ENCODE results near the gene KDM6A. TPM values are rescaled to one million over a fixed set of nuclear protein-coding genes. Genes with fewer than 3 reads are reported as not detected.

KDM6A gene
- total RNA-seq, 2 donors from 2014 or later, result 20.8 to 30.7 TPM

GRCh38 chrX:45145492-45146215, 272.7 kb downstream of the KDM6A start:
- no peak for DNase-seq
- 71 to 75% methylated on average over 8 of the region's 11 CpGs for WGBS, 2 donors
- Histone ChIP-seq H3K36me3 (replicated peaks in 1 of 2; ENCODE audit: insufficient read depth in 1 of 2, low read depth in 2 of 2) (no peaks in the 10 kb centered on the region), H3K27me3 (no peaks in the 10 kb centered on the region), H3K9me3 (no peaks in the 10 kb centered on the region), H3K4me3 (no peak overlapping the region), H3K4me1 (no peaks in the 10 kb centered on the region), H3K27ac (no peak overlapping the region)
- no peak for ATAC-seq
- TF ChIP-seq CTCF (IDR thresholded peaks at IDR 0.05), result no peak
- TF ChIP-seq POLR2A (IDR thresholded peaks at IDR 0.05), result no peak
- intact Hi-C loops (cut with DNase I), result no loop called here

- no peak for TF ChIP-seq POLR2A (IDR thresholded peaks at IDR 0.05)
- no peak for TF ChIP-seq CTCF (IDR thresholded peaks at IDR 0.05)
- intact Hi-C loops (cut with DNase I), result no loop called here
- Histone ChIP-seq H3K4me1 (no peaks in the 10 kb centered on the region), H3K27me3 (no peaks in the 10 kb centered on the region), H3K4me3 (no peak overlapping the region), H3K36me3 (replicated peaks in 1 of 2; ENCODE audit: insufficient read depth in 1 of 2, low read depth in 2 of 2) (no peaks in the 10 kb centered on the region), H3K9me3 (no peaks in the 10 kb centered on the region), H3K27ac (no peak overlapping the region)
- WGBS, 2 donors, result 82 to 96% methylated on average over 6 to 7 of the region's 9 CpGs
- no peak for DNase-seq
- ATAC-seq, result no peak
These were observed 277.8 kb downstream of the KDM6A start for GRCh38 chrX:45150821-45151220.

GRCh38 chrX:45154033-45154360, 281.0 kb downstream of the KDM6A start:
- intact Hi-C loops (cut with DNase I), result no loop called here
- no peaks in the 10 kb centered on the region for H3K36me3 ChIP-seq (replicated peaks in 1 of 2; ENCODE audit: insufficient read depth in 1 of 2, low read depth in 2 of 2)
- H3K4me3 ChIP-seq, result no peak overlapping the region
- no peaks in the 10 kb centered on the region for H3K4me1 ChIP-seq
- WGBS, 2 donors, result 83 to 96% methylated on average over 3 to 4 of the region's 4 CpGs
- ATAC-seq, result no peak
- no peak overlapping the region for H3K27ac ChIP-seq
- no peak for DNase-seq
- H3K27me3 ChIP-seq, result no peaks in the 10 kb centered on the region
- no peaks in the 10 kb centered on the region for H3K9me3 ChIP-seq
- TF ChIP-seq CTCF (IDR thresholded peaks at IDR 0.05), result no peak
- TF ChIP-seq POLR2A (IDR thresholded peaks at IDR 0.05), result no peak

- no peaks in the 10 kb centered on the region for H3K27me3 ChIP-seq
- TF ChIP-seq CTCF (IDR thresholded peaks at IDR 0.05) (no peak), POLR2A (IDR thresholded peaks at IDR 0.05) (no peak)
- DNase-seq, result no peak
- no peaks in the 10 kb centered on the region for H3K36me3 ChIP-seq (replicated peaks in 1 of 2; ENCODE audit: insufficient read depth in 1 of 2, low read depth in 2 of 2)
- no peaks in the 10 kb centered on the region for H3K4me1 ChIP-seq
- H3K27ac ChIP-seq, result no peak overlapping the region
- intact Hi-C loops (cut with DNase I), result no loop called here
- H3K4me3 ChIP-seq, result no peak overlapping the region
- no peak for ATAC-seq
- no peaks in the 10 kb centered on the region for H3K9me3 ChIP-seq
These were observed 281.5 kb downstream of the KDM6A start for GRCh38 chrX:45154462-45154861.

GRCh38 chrX:45157647-45158046, 284.7 kb downstream of the KDM6A start:
- H3K36me3 ChIP-seq (replicated peaks in 1 of 2; ENCODE audit: insufficient read depth in 1 of 2, low read depth in 2 of 2), result no peaks in the 10 kb centered on the region
- intact Hi-C loops (cut with DNase I), result no loop called here
- WGBS, 2 donors, result 82 to 93% methylated on average over 11 to 13 of the region's 22 CpGs
- no peak for TF ChIP-seq POLR2A (IDR thresholded peaks at IDR 0.05)
- no peak for TF ChIP-seq CTCF (IDR thresholded peaks at IDR 0.05)
- no peak overlapping the region for H3K4me3 ChIP-seq
- no peaks in the 10 kb centered on the region for H3K27me3 ChIP-seq
- H3K9me3 ChIP-seq, result no peaks in the 10 kb centered on the region
- DNase-seq (no peak), ATAC-seq (no peak)
- H3K27ac ChIP-seq, result no peak overlapping the region
- no peaks in the 10 kb centered on the region for H3K4me1 ChIP-seq

Data from body of pancreas (tissue), 4 donors.